Rectal smooth muscle tissue (tissue), 1 donor: Measurements from ENCODE around the gene SCAI.

Experiments used
- H3K27ac ChIP-seq: one replicate; pipeline ENCODE4 v1.7.0; 2013; ENCODE audit warnings: low read depth, low read length, inconsistent platforms
- H3K27me3 ChIP-seq: one replicate; pipeline ENCODE4 v1.7.0; 2013; ENCODE audit warnings: low read length; ENCODE audit not compliant: control insufficient read depth, insufficient read depth
- H3K36me3 ChIP-seq: one replicate; pipeline ENCODE4 v1.7.0; 2013; ENCODE audit warnings: low read length; ENCODE audit not compliant: control insufficient read depth, insufficient read depth
- H3K4me1 ChIP-seq: one replicate; pipeline ENCODE4 v1.7.0; 2013; ENCODE audit warnings: low read length; ENCODE audit not compliant: control insufficient read depth, insufficient read depth
- H3K4me3 ChIP-seq: one replicate; pipeline ENCODE4 v1.7.0; 2013; ENCODE audit warnings: low read length
- H3K9ac ChIP-seq: one replicate; pipeline ENCODE4 v1.7.0; 2013; ENCODE audit warnings: low read length

SCAI gene

DNA sequence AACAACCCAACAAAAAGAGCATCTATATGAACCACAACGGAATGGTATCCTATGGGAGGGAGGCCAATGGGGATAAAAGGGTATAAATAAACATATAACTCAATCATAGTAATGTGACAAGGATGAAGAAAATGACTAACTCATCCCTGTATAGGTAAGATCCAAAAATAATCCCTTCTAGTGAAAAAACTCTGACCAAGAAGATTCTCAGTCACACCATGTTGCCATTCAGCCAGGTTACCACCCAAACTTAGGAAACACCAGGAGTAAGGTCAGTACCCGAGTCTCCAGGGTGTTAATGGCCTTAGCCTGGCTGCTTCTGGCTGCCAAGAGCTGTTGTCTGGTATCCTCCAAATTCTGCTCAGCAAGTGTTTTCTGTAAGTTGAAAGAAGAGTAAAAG lies 235.2 kb downstream of the SCAI start:
- Histone ChIP-seq H3K4me1 (no peaks in the 10 kb centered on the region), H3K27me3 (no peaks in the 10 kb centered on the region), H3K9ac (no peak overlapping the region), H3K4me3 (no peak overlapping the region), H3K36me3 (peaks cover 18% of the 10 kb centered on the region), H3K27ac (no peak overlapping the region)

DNA sequence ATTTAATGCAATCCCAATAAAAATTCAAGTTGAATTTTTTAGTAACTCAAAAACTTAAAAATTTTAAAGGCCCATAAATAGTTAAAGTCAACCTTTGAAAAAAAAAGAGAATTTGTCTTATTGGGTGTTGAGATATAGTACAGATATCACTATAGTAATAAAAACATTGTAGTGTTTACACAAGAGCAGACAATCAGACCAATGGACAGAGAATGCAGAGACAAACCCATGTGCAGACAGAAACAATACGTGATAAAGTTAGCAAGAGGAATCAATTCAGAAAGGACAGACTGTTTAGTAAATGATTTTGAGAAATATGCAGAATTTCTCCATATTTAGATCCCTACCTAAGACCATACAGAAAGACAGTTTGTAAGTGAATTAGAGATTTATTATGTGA lies 236.4 kb downstream of the SCAI start:
- Histone ChIP-seq H3K4me3 (no peak overlapping the region), H3K4me1 (no peaks in the 10 kb centered on the region), H3K9ac (no peak overlapping the region), H3K36me3 (peaks cover 15% of the 10 kb centered on the region), H3K27me3 (no peaks in the 10 kb centered on the region), H3K27ac (no peak overlapping the region)

DNA sequence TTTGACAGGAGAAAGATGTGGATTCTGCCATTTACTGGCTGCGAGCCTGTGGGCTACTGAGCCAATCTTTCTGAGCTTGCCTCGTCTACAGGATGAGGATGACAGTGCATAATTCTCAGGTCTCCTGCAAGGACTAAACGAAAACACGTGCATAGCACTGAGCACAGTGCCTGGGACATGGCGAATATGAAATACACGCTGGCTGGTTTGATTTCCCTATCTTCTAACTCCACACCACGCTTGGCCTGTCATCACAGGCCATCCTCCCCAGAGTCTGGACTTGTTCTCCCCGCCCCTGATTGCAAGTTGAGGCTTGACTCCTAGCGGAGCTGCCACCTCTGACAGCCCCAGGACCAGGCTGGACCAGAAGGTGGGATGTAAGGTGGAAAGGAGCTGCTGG lies 243.5 kb downstream of the SCAI start:
- Histone ChIP-seq H3K27ac (no peak overlapping the region), H3K27me3 (no peaks in the 10 kb centered on the region), H3K4me3 (no peak overlapping the region), H3K4me1 (no peaks in the 10 kb centered on the region), H3K36me3 (peaks cover 18% of the 10 kb centered on the region), H3K9ac (no peak overlapping the region)

DNA sequence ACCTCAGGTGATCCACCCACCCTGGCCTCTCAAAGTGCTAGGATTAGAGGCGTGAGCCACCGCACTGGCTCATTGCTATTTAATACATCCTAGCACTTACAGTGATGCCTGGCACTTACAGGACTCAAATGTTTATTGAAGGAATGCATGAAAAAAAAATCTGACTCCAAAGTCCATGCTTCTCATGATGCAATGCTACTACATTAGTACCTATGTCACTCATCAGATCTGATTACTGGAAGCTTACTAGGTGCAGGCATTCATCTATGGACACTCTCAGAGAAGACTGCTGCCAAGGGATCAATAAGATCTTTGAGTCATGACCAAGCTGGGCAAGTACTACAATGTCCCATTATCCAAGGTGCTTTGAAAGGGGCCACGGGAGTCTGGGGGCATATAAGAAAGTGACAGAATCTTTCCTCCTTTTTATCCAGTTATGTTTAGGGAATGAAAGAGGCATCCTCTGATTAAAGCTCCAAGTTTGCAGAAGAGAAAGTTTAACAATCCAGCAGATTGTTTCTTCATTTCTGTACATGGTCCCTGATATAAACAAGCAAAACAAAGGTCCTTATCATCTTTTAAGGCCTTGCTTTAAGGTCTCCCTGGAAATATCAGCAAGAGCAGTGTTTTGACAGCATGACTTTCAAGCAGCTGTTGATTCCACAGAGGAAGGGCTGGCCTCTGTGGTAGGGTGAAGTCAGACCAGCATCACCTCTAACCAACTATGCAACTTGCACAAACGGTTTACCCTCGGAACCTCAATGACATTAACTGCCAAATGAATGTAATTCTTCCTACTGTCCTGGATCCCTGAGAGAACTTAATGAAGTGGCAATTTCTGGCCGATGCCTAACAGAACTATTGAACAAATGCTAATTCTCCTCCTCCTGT lies 245.5 kb downstream of the SCAI start:
- Histone ChIP-seq H3K27ac (no peak overlapping the region), H3K27me3 (no peaks in the 10 kb centered on the region), H3K9ac (no peak overlapping the region), H3K4me1 (no peaks in the 10 kb centered on the region), H3K36me3 (peaks cover 16% of the 10 kb centered on the region), H3K4me3 (no peak overlapping the region)

DNA sequence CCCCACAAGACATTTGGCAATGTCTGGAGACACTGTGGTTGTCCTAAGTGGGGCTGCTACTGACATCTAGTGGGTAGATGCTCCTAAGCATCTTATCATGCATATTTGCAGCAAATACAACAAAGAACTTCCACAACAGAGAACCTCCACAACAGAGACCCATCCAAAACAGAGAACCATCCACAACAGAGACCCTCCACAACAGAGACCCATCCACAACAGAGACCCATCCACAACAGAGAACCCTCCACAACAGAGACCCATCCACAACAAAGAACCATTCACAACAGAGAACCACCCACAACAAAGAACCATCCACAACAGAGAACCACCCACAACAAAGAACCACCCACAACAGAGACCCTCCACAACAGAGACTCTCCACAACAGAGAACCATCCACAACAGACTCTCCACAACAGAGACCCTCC lies 248.6 kb downstream of the SCAI start:
- no peak overlapping the region for H3K9ac ChIP-seq
- peaks cover 30% of the 10 kb centered on the region for H3K36me3 ChIP-seq
- H3K27ac ChIP-seq = no peak overlapping the region
- H3K27me3 ChIP-seq = no peaks in the 10 kb centered on the region
- H3K4me1 ChIP-seq = no peaks in the 10 kb centered on the region
- no peak overlapping the region for H3K4me3 ChIP-seq

DNA sequence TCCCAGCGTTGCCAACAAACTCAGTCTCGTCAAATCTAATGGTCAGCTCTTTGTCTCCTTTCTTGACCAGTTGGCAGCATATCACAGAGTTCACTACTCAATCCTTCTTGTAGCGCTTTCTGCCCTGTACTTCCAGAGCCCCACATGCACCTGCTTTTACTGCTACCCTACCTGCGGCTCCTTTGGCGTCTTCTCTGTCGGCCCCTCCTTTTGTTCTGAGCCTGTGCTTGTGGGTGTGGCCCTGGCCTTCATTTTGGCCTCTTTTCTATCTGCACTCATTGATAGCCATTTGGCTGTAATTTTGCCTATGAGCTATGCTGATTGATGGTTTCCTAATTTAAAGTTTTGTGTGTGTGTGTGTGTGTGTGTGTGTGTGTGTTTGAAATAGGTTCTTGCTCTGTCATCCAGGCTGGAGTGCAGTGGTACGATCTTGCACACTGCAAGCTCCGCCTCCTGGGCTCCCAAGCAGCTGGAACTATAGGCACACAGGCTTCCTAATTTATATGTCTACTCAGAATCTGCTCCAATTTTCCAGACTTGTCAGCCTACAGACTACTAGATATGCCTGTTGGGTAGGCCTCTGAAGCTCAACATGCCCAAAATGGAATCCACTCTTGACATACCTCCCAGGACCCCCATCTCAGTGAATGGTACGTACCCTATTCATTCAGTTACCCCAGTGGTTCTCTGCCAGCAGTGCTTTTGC lies 249.1 kb downstream of the SCAI start:
- Histone ChIP-seq H3K9ac (no peak overlapping the region), H3K27me3 (no peaks in the 10 kb centered on the region), H3K4me3 (no peak overlapping the region), H3K4me1 (no peaks in the 10 kb centered on the region), H3K36me3 (peaks cover 33% of the 10 kb centered on the region), H3K27ac (no peak overlapping the region)
